ENCODE data around the gene TEX22.

Gene TEX22

GRCh38 chr14:105401699-105402098, 3.4 kb downstream of the TEX22 start:
- no peak overlapping the region for H2BK15ac ChIP-seq (ENCODE audit: low read depth, poor library complexity, severe bottlenecking)
- no peak overlapping the region for H3K14ac ChIP-seq (ENCODE audit: low read length in 2 of 2)
- H2BK5ac ChIP-seq (ENCODE audit: low read depth, low read length, poor library complexity, severe bottlenecking), result no peak overlapping the region
- peaks cover 16% of the 10 kb centered on the region for H3K4me1 ChIP-seq (ENCODE audit: control insufficient read depth, insufficient read depth, low read depth, low read length)
- no peaks in the 10 kb centered on the region for H3K9me3 ChIP-seq (ENCODE audit: control insufficient read depth, low read length)
- WGBS, result 98% methylated on average over 9 of the region's 9 CpGs
- H3K36me3 ChIP-seq (ENCODE audit: control insufficient read depth in 1 of 2, insufficient read depth in 2 of 2, low read depth in 1 of 2, low read length in 2 of 2), result peaks cover 22% of the 10 kb centered on the region in 2 experiments
- H3K23ac ChIP-seq (ENCODE audit: low read length in 2 of 2), result no peak overlapping the region
- no peak overlapping the region for H3K9ac ChIP-seq (ENCODE audit: low read length)
- no peak overlapping the region for H4K8ac ChIP-seq (ENCODE audit: low read length)
- H3K4me2 ChIP-seq (ENCODE audit: low read length, poor library complexity, severe bottlenecking), result no peak overlapping the region
- H3K18ac ChIP-seq (ENCODE audit: low read depth in 1 of 2, low read length in 2 of 2), result no peak overlapping the region
- no peak overlapping the region for H2BK120ac ChIP-seq (ENCODE audit: low read depth, low read length)
- DNase-seq, result no peak
- no peak overlapping the region for H2AK5ac ChIP-seq (ENCODE audit: low read length, severe bottlenecking)
- no peak overlapping the region for H2AFZ ChIP-seq (ENCODE audit: low read depth, low read length)
- no peak overlapping the region for H3K27ac ChIP-seq (ENCODE audit: low read length, poor library complexity, severe bottlenecking)
- H3K4me3 ChIP-seq (ENCODE audit: insufficient read depth in 1 of 2, low read depth in 1 of 2, low read length in 2 of 2), result no peak overlapping the region
- H3K4ac ChIP-seq (ENCODE audit: low read depth in 1 of 2, low read length in 2 of 2), result no peak overlapping the region
- H3K79me1 ChIP-seq (replicated peaks; ENCODE audit: low read length, poor library complexity, severe bottlenecking), result peaks cover 20% of the 10 kb centered on the region
- H4K91ac ChIP-seq (ENCODE audit: low read length), result no peak overlapping the region
- no peak overlapping the region for H2BK12ac ChIP-seq (ENCODE audit: low read length in 2 of 2)
- no peaks in the 10 kb centered on the region for H3K27me3 ChIP-seq (ENCODE audit: control insufficient read depth in 1 of 2, insufficient read depth in 1 of 2, low read length in 2 of 2)

- Histone ChIP-seq H3K4me2 (ENCODE audit: low read length, poor library complexity, severe bottlenecking) (no peak overlapping the region), H3K4me3 (ENCODE audit: insufficient read depth in 1 of 2, low read depth in 1 of 2, low read length in 2 of 2) (no peak overlapping the region), H3K27ac (ENCODE audit: low read length, poor library complexity, severe bottlenecking) (no peak overlapping the region), H2BK15ac (ENCODE audit: low read depth, poor library complexity, severe bottlenecking) (no peak overlapping the region), H4K91ac (ENCODE audit: low read length) (no peak overlapping the region), H2BK12ac (ENCODE audit: low read length in 2 of 2) (no peak overlapping the region), H2BK120ac (ENCODE audit: low read depth, low read length) (no peak overlapping the region), H3K4ac (ENCODE audit: low read depth in 1 of 2, low read length in 2 of 2) (no peak overlapping the region), H2AK5ac (ENCODE audit: low read length, severe bottlenecking) (no peak overlapping the region), H3K9me3 (ENCODE audit: control insufficient read depth, low read length) (no peaks in the 10 kb centered on the region), H4K8ac (ENCODE audit: low read length) (no peak overlapping the region), H3K18ac (ENCODE audit: low read depth in 1 of 2, low read length in 2 of 2) (no peak overlapping the region), H2AFZ (ENCODE audit: low read depth, low read length) (no peak overlapping the region), H3K9ac (ENCODE audit: low read length) (no peak overlapping the region), H3K23ac (ENCODE audit: low read length in 2 of 2) (no peak overlapping the region), H3K27me3 (ENCODE audit: control insufficient read depth in 1 of 2, insufficient read depth in 1 of 2, low read length in 2 of 2) (peaks cover 18 to 20% of the 10 kb centered on the region in 2 experiments), H3K36me3 (ENCODE audit: control insufficient read depth in 1 of 2, insufficient read depth in 2 of 2, low read depth in 1 of 2, low read length in 2 of 2) (no peaks in the 10 kb centered on the region), H2BK5ac (ENCODE audit: low read depth, low read length, poor library complexity, severe bottlenecking) (no peak overlapping the region), H3K14ac (ENCODE audit: low read length in 2 of 2) (no peak overlapping the region), H3K4me1 (ENCODE audit: control insufficient read depth, insufficient read depth, low read depth, low read length) (peaks cover 14% of the 10 kb centered on the region), H3K79me1 (replicated peaks; ENCODE audit: low read length, poor library complexity, severe bottlenecking) (no peaks in the 10 kb centered on the region)
- no peak for DNase-seq
- whole genome bisulfite sequencing, result 91% methylated on average over 13 of the region's 13 CpGs
These were observed 10.3 kb downstream of the TEX22 start for GRCh38 chr14:105408592-105408991.

- H2BK5ac ChIP-seq (ENCODE audit: low read depth, low read length, poor library complexity, severe bottlenecking), result no peak overlapping the region
- no peak overlapping the region for H4K91ac ChIP-seq (ENCODE audit: low read length)
- no peak overlapping the region for H3K18ac ChIP-seq (ENCODE audit: low read depth in 1 of 2, low read length in 2 of 2)
- H2AFZ ChIP-seq (ENCODE audit: low read depth, low read length), result no peak overlapping the region
- H3K9ac ChIP-seq (ENCODE audit: low read length), result no peak overlapping the region
- H3K27me3 ChIP-seq (ENCODE audit: control insufficient read depth in 1 of 2, insufficient read depth in 1 of 2, low read length in 2 of 2), result peaks cover 18 to 20% of the 10 kb centered on the region in 2 experiments
- H3K14ac ChIP-seq (ENCODE audit: low read length in 2 of 2), result no peak overlapping the region
- H3K4me2 ChIP-seq (ENCODE audit: low read length, poor library complexity, severe bottlenecking), result no peak overlapping the region
- no peak overlapping the region for H2AK5ac ChIP-seq (ENCODE audit: low read length, severe bottlenecking)
- H2BK15ac ChIP-seq (ENCODE audit: low read depth, poor library complexity, severe bottlenecking), result no peak overlapping the region
- H3K4me1 ChIP-seq (ENCODE audit: control insufficient read depth, insufficient read depth, low read depth, low read length), result peaks cover 16% of the 10 kb centered on the region
- WGBS, result 94% methylated on average over 3 of the region's 3 CpGs
- no peak overlapping the region for H2BK12ac ChIP-seq (ENCODE audit: low read length in 2 of 2)
- H3K23ac ChIP-seq (ENCODE audit: low read length in 2 of 2), result no peak overlapping the region
- H3K4me3 ChIP-seq (ENCODE audit: insufficient read depth in 1 of 2, low read depth in 1 of 2, low read length in 2 of 2), result no peak overlapping the region
- H3K79me1 ChIP-seq (replicated peaks; ENCODE audit: low read length, poor library complexity, severe bottlenecking), result no peaks in the 10 kb centered on the region
- no peak overlapping the region for H4K8ac ChIP-seq (ENCODE audit: low read length)
- H3K27ac ChIP-seq (ENCODE audit: low read length, poor library complexity, severe bottlenecking), result no peak overlapping the region
- no peak for DNase-seq
- H2BK120ac ChIP-seq (ENCODE audit: low read depth, low read length), result no peak overlapping the region
- H3K4ac ChIP-seq (ENCODE audit: low read depth in 1 of 2, low read length in 2 of 2), result no peak overlapping the region
- no peaks in the 10 kb centered on the region for H3K9me3 ChIP-seq (ENCODE audit: control insufficient read depth, low read length)
- H3K36me3 ChIP-seq (ENCODE audit: control insufficient read depth in 1 of 2, insufficient read depth in 2 of 2, low read depth in 1 of 2, low read length in 2 of 2), result no peaks in the 10 kb centered on the region
These were observed 11.0 kb downstream of the TEX22 start for GRCh38 chr14:105409364-105409763.

GRCh38 chr14:105410642-105411016, 12.3 kb downstream of the TEX22 start:
- Histone ChIP-seq H3K4ac (ENCODE audit: low read depth in 1 of 2, low read length in 2 of 2) (no peak overlapping the region), H4K8ac (ENCODE audit: low read length) (no peak overlapping the region), H3K4me1 (ENCODE audit: control insufficient read depth, insufficient read depth, low read depth, low read length) (peaks cover 22% of the 10 kb centered on the region), H3K4me2 (ENCODE audit: low read length, poor library complexity, severe bottlenecking) (peak overlapping the region; percentile 92), H3K18ac (ENCODE audit: low read depth in 1 of 2, low read length in 2 of 2) (no peak overlapping the region), H3K27me3 (ENCODE audit: control insufficient read depth in 1 of 2, insufficient read depth in 1 of 2, low read length in 2 of 2) (peaks cover 18 to 20% of the 10 kb centered on the region in 2 experiments), H2BK15ac (ENCODE audit: low read depth, poor library complexity, severe bottlenecking) (no peak overlapping the region), H3K79me1 (replicated peaks; ENCODE audit: low read length, poor library complexity, severe bottlenecking) (no peaks in the 10 kb centered on the region), H3K9ac (ENCODE audit: low read length) (peak overlapping the region; percentile 30), H2BK5ac (ENCODE audit: low read depth, low read length, poor library complexity, severe bottlenecking) (no peak overlapping the region), H3K27ac (ENCODE audit: low read length, poor library complexity, severe bottlenecking) (no peak overlapping the region), H3K4me3 (ENCODE audit: insufficient read depth in 1 of 2, low read depth in 1 of 2, low read length in 2 of 2) (peak overlapping the region; percentile 34 to 63), H2BK12ac (ENCODE audit: low read length in 2 of 2) (no peak overlapping the region), H2BK120ac (ENCODE audit: low read depth, low read length) (no peak overlapping the region), H3K23ac (ENCODE audit: low read length in 2 of 2) (no peak overlapping the region), H4K91ac (ENCODE audit: low read length) (no peak overlapping the region), H3K9me3 (ENCODE audit: control insufficient read depth, low read length) (no peaks in the 10 kb centered on the region), H2AFZ (ENCODE audit: low read depth, low read length) (no peak overlapping the region), H2AK5ac (ENCODE audit: low read length, severe bottlenecking) (no peak overlapping the region), H3K36me3 (ENCODE audit: control insufficient read depth in 1 of 2, insufficient read depth in 2 of 2, low read depth in 1 of 2, low read length in 2 of 2) (no peaks in the 10 kb centered on the region), H3K14ac (ENCODE audit: low read length in 2 of 2) (no peak overlapping the region)
- 72% methylated on average over 5 of the region's 5 CpGs for WGBS
- DNase-seq, result no peak
